CD4-positive, alpha-beta T cell treated with Interleukin-6 at 100 ng/mL for 8 hours (primary cell): ENCODE results near the gene ADARB1.

Source experiments
- DNase-seq: peaks from one replicate; pipeline ENCODE4 v3.0.0-alpha.2; 2020; ENCODE audit warnings: mixed read lengths, low spot score

The ADARB1 gene

DNA sequence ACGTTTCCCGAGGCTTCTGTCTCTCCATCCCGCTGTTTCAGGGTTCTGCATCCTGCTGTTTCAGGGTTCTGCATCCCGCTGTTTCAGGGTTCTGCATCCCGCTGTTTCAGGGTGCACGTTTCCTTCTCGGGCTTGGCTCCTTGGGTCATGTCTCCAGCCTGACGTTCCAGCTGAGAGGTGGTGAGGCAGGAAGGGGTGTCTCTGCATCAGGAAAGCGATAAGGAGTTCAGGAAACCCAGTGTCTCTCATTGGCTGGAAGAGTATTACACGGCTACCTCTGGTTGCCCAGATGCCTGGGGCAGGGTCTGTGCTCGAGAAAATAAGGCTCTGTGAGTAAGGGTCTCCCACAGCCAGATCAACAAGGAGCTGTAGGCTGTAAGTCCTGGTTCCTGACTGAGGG lies 21.1 kb downstream of the ADARB1 start:
- no peak for DNase-seq

DNA sequence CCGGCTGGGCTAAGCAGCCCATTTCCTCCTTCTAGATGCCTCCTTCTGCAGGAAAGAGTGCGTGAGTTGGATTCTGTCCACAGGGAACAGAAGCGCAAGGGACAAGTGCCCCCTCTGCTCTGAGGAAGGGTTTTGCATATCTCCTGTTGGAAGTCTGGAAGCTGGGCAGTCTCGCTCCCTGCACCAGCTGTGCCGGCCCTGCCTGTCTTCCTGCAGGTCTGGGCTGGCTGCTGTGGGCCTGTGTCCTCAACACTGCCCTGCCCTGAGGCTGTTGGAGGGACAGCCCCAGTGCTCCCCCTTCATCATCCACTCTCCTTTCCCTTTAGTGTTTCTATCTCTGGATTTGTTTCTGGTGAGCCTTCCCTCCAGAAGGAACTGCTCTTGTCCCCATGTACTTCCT lies 21.8 kb downstream of the ADARB1 start:
- no peak for DNase-seq

DNA sequence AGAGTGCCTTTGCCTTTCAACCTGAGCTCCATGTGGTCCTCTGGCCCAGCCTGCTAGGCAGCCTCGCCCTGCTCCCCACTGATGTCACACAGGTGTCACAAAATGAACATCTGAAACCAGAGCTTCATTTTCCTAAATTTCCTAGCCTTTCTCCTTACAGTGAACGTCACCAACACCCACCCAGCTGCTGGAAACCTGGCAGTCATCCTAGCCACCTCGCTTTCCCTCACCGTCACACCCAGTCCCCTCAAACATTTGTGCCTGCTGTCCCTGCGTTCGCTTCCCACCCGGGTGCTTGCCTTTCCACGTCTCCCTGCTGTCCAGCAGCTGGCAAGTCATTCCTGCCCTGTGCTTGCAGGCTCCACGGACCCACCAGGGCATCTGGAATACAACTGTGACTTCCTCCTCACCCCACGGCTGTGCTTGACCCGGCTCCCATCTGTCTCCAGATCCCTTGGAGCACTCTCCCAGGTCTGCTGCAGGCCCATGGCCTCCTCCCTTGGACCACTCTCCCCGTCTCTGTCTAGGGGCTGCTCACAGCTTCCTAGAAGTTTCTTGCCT lies 23.5 kb downstream of the ADARB1 start:
- DNase-seq: no peak

DNA sequence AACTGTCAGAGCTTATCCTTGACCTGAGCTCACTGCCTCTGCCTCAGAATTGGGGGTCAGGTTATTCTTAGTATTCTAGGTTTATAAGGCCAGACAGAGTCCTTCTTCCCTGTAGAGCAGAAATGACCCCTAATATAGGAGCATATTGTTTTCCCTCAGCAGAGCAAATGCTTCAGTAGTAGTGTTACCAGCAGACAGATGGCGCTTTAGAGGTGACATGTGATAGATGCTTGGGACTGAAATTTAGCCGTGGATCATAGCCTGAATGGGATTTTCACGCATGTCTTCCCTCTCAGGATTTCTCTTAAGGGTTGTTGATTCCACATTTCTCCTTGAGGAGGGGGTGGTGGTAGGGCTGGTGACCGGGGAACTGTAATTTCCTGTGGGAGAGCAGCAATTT lies 24.5 kb downstream of the ADARB1 start:
- no peak for DNase-seq

DNA sequence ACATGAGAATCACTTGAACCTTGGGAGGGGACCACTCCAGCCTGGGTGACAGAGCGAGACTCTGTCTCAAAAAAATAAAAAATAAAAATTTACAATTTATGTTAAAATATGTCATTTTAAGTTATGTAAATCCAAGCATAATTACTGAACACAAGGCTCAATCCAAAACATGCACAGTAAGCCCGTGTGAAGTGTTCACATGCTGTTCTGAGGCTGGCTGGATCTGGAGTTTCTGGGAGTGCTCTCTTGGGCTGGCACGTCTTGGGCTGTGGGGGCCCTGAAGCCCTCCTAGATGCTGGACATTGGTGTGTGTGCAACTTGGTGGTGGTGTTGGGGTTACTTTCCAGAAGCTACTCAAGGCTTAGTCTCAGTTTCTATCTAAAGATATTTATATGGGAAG lies 25.2 kb downstream of the ADARB1 start:
- DNase-seq: no peak

DNA sequence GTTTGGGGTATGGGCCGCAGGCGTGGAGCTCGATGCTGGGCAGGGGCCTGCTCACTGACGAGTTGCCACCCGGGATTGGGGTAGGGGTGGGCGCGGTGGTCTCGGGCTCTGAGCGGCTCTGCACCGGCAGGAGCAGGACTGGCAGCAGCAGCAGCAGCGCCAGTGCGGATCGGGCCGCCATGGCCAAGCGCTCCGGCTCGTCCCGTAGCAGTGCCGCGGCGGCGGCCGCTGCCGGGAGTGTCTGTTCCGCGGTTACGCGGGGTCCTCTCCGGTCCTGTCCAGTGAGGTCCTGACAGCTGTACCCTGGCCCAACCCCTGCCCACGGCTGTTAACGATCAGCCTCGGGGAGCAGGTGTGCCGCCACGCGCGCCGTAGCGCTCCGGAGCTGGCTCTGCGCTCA lies 26.5 kb downstream of the ADARB1 start:
- no peak for DNase-seq

DNA sequence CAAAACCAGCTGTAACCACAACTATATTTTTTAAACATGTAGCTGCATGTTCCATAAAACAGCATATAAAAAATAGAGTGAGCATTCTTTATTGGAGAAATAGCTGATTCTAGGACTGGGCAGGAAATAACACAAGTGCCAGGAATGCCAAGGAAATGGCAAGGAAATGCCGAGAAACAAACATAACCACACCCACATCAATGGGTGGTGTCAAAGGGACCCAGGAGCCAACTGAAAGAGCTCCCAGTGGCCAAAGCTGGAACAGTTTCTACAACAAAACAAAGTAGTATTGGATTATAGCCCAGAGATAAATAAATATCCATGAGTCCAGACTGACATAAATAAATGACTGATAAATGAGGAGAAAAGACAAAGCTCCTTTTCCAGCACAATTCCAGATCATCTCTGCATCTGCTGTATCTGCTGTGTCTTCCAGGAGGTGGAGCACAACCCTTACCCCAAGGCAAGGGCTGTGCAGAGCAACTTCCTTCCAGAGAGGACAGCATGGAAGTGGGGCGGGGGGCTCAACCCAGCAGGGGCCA lies 28.1 kb downstream of the ADARB1 start:
- DNase-seq: no peak

DNA sequence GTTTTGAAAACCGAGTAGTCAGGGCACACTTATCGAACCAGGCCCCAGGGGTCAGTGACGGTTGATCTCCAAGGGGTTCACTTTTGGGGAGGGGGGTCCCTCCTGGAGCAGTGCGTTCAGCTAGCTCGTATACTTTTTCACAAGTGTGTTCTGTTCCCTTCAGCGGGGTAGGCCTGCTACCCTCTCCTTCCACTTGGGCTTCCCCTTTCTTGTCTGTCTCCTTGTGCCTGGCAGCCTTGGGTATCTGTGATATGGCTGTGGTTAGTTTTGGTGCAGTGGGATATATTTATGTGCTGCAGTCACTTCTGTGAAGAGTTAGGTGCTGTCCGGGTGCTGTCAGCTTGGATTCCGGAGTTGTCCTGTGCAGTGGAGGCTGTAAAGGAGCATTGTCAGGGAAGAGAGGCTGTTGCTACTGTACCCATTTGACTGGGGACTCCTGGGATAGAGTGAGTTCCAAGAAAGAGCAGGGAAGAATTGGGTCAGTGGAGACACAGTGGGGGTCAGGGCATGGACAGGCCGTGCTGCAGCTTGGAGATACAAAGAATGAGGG lies 29.7 kb downstream of the ADARB1 start:
- DNase-seq: no peak

DNA sequence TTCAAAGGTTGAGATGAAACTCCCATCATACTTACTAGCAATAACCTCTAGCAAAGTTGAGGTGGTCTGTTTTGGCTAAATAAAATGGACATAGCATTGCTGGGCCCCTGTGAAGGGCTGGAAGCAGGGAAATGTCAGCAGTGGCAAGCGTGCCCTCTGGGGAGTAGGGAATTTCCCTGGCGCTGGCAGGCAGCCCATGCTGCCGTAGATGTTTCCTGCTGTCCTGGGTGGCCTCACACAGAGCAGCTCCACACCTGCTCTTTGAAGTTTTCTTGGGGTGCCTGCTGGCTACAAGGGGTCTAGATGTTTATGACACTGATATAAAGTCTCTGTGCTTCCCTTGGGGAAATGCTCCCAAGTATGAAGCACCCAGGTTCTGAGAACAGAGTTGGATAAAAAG lies 30.2 kb downstream of the ADARB1 start:
- peak; percentile 20 for DNase-seq

DNA sequence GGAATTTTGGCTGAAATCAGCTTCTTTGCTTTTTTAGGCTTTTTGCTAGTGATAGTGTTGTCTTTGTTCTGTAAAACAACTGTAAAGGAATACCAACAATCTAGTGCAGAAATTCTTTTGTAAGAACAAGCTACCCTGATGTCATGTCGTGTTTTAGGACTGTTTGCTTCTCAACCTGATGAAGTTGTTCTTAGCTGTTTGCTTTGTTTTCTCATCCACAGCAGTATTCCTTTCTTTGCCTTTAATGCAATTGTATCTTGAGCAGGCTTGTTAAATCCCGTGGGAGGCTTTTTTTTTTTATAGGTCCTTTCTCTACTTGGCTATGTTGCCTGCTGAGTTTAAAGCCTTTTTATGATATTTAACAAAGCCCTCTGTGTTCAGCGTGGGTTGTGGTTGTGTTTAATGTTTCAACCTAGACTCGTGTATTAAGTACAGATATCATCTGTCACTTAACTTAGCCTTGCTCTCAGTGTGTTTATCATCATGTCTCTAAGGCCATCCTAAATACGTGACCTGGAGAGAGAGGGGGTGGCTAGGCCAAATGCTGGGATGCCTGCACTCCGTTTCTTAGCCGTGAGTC lies 31.6 kb downstream of the ADARB1 start:
- DNase-seq: no peak

DNA sequence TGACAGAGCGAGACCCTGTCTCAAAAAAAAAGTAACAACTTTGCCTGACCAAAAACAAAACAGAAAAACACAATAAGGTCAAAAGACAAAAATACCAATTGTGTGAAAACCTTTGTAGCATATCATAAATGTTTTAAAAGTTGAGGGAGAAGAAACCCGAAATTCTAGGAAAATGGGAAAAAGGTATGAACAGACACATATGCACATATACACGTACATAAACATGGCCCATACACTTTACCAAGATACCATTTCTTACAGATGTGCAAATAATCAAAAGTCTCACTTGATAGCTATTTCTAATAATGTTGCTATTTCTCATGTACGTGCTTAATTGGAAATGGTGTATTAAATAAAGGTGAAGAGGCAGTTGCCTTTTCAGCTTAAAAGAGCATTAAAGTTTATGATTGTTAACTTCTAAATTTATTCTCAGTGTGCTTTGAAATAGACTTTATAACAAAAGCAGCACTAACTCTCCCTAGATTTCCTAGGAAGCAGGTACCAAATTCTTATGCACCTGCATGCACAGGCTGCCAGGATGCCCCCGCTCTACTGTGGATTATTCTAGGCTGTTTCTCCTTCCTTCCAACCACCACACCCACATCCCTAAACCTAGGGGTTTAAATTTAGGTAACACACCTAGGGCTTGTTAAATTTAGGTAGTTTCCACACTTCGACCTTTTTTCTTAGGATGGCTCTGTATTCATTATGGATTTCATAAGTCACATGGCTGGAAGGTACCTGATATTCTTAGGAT lies 33.8 kb downstream of the ADARB1 start:
- no peak for DNase-seq

DNA sequence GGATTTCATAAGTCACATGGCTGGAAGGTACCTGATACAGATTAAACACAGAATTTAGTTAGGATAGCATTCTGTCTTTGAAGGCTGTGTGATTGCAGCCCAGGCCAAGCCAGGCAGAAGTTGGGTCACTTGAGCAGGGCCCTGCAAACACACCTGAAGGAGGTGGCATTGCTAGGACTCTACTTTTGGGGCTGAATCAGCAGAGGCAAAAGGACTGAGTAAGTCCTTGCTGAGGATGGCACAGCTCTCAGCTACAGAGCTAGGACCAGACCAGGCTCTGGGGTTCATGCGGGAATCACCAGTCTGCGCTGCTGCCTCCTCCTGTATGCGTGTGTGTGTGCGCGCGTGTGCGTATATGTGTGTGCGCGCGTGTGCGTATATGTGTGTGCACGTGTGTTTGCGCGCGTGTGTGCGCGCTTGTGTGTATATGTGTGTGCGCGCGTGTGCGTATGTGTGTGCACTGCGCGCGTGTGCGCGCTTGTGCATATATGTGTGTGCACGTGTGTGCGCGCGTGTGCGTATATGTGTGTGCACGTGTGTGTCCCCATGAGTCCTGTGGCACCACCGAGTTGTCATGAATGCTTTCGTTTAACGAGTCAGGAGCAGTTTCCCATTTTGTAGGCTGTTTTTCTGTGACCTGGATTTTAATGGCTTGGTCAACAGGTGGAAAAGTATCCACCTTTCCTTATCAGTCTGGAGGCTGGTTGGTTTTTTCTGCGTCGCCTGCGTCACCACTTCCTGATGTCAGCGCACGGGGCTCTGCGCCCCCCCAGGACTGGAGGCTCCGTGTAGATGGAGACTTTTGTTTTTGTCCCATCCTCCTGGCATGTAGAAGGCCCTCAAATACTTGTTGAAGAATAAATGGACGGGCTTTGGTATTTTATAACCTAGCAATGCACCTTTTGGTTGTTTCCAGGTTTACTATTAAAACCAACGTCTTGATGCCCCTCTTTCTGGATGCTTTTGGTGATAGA lies 34.7 kb downstream of the ADARB1 start:
- no peak for DNase-seq

DNA sequence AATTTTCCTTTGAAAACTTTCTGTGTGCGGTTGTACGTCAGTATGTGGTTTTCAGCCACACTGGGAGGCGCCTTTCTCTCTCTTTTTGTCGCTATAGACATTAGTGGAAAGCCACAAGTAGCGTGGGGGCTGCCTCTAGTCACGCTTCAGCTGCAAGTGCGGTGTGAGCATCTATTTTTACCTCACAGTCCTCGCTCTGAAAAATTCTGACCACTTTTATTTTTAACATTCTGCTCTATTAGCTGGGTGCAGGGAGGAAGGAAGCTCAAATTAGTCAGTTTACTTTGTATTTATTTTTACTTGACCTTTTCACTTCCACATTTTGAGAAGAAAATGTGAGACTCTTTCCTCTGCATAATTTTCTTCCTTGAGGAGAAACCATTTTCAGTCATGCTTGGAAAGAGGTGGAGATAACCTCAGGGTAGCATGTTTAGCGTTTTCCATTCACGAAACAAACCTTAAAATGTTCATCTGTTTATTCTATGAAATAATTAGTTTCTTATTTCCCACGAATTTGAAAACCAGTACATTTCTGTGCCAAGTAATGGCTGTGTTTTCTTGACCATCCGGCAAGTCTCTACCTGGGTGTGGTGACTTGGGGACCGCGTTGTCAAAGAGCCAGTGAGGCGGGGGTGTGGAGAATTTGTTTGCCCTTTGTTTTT lies 35.6 kb downstream of the ADARB1 start:
- DNase-seq: peak; percentile 12

DNA sequence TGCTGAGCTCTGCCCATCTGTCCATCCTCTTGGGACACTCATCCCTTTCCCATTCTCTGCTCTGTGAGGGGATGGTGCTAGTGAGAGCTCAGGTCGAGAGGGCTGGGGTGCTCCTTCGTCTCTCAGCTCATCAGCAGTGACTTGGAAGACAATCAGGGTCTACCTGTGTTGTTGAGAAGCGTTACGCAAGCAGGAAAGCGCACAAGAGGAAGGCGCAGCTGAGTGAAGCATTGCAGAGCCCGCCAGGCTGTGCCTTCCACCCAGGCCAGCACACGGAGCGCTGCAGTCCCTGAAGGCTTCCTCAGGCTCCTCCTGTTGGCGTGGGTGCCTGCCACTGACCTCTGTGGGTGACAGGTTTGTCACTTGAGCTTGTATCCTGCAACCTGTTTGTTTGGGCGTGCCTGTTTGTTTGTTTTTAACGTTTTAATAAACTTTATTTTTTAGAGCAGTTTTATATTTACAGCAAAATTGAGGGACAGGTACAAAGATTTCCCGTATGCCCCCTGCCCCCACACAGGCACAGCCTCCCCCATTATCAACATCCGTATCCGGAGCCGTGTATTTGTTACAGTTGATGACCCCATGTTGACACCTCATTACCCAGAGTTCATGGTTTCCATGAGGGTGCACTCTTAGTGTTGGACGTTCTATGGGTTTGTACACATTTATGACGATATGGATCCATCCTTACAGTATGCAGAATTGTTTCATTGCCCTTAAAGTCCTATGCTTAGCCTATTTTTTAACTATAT lies 36.7 kb downstream of the ADARB1 start:
- DNase-seq: no peak

DNA sequence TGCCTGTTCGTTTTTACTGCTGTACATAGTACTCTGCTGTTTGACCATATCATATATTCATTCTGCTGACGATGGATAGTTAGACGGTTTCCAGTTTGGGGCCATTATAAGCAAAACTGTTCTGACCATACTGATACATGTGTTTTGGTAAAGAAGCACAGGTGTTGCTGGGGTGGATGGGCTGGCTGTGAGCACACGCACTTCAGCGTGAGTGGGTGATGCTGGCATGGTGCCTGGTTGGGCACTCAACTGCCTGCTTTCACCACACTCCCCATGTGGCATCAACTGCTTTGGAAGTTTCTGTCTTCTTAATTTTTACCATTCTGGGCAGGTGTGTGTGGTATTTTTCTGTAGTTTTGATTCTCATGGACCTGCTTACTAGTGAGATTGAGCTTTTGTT lies 37.3 kb downstream of the ADARB1 start:
- no peak for DNase-seq

DNA sequence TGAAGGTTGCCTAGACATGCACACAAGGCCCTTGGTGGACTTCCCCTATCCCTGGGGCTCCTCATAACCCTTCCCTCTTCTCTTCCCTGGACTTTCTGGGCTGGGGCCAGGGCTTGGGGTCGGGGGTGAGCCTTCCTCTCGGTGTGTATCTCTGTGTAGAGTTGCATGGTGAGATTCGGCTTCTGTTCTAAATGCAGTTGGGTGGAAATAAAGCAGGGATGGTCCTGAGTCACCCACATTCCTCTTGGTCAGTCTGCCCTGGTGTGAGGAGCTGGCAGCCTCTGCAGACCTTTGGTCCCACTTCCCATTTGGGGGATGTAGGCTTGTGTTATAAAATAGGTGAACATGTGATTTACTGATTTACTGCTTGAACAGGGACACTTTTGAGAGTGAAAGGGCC lies 38.0 kb downstream of the ADARB1 start:
- no peak for DNase-seq

DNA sequence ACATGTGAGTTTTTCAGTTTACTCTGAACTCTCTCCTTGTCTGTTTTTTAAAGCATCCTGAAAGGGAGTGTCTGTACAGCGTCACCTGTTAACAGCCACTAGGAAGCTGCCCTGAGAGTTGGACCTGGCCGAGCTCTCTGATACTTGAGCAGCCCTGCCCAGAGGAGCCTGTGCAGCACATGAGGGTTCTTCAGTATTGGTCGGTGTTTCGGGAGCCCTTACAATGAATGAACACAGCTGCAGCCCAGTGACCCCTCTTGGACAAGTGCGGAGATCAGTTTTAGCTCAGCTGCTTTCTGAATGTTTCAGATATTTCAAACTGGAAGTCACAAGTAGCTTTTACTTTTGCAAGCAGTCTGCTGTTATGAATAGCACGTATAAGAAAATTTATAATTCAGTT lies 39.2 kb downstream of the ADARB1 start:
- no peak for DNase-seq

DNA sequence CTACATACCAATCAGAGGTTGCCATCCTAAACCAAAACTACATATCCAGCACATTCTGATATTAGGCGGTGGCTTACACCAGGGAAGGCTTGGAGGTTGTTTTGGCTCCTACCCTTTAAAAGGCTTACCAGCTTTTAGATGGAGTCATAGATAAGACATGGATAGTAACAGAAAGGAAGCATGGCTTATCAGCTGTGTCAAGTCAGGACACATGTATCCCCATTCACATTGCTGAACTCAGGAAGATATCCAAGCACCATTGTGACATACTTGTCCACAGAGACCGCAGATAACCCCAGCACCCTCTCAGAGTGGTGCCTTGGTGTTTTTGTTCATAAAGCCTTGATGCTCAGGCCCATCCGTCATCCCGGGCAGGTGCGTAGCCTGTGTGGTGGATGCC lies 39.7 kb downstream of the ADARB1 start:
- DNase-seq: no peak

DNA sequence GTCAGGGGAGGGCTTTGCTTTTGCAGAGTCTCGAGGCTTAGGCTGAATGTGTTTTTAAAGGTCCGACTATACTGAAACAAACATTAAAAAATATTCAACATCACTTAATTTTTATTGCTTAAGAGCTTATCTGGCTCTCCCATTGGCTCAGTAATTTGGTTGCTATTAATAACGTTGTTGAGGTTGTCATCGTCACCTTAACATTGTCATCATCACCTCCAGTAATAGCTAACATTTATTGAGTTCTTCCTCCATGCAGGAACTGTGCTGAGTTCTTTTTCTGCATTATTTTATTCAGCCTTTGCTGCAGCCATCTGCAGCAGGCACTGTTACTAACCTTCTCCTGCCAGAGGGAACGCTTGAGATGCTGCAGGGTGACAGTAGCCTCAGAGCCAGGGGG lies 40.1 kb downstream of the ADARB1 start:
- no peak for DNase-seq

DNA sequence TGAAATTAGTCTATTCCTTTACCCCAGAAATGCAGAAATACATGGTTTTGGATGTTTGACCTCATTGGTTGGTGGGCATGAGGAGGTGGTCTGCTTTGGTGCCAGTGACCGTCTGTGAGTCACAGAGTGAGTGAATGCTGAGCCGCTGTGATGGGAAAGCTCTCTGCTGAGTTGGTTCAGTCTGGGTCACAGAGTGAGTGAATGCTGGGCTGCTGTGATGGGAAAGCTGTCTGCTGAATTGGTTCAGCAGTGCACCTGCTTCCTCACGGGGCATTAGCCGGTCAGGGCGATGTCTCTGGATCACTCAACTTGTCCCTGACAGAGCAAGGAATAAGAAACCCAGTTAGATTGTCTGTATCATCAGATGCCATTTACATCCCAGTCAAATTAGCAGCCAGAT lies 40.8 kb downstream of the ADARB1 start:
- DNase-seq: no peak

DNA sequence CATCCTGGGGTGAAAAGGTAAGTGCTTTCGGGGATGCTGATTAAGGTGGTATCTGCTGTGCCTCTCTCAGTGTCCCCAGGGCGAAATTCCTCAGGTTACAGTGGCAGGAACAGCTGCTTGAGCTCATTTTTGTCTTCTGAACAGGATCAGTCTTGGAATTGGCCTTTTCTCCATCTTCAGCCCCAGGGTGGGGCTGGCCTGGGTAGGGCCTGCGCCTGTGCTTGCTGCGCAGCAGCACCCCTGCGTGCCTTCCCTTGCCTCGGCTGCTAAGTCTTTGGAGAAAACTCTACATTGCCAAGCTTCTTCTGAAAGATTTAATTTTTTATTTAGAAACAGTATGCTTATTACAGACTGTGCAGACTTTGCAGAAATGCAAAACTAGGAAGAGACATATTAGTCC lies 41.7 kb downstream of the ADARB1 start:
- no peak for DNase-seq
